Measurements from ENCODE around the gene DLGAP1.
A peak's percentile ranks its signal among the peaks of the same experiment; 100 is the strongest.

The DLGAP1 gene

GRCh38 chr18:3585656-3586509 is 869.2 kb downstream of the DLGAP1 start (continued):
- TF ChIP-seq ZBTB10 (tag by site-specific recombination; IDR thresholded peaks at IDR 0.05) (no peak), ZNF558 (tag by site-specific recombination; IDR thresholded peaks at IDR 0.05) (no peak), IKZF3 (tag by site-specific recombination; IDR thresholded peaks at IDR 0.05) (0 out of 2 replicates have a peak, but pooled peaks have one; percentile 36), ATF2 (tag by site-specific recombination; IDR thresholded peaks at IDR 0.05; ENCODE audit: low read depth) (no peak), ZNF776 (tag by site-specific recombination; IDR thresholded peaks at IDR 0.05; ENCODE audit: borderline replicate concordance) (no peak), ZNF510 (tag by site-specific recombination; IDR thresholded peaks at IDR 0.05; ENCODE audit: insufficient replicate concordance) (no peak), ZNF692 (tag by site-specific recombination; IDR thresholded peaks at IDR 0.05) (0 out of 2 replicates have a peak, but pooled peaks have one; percentile 61), ZNF112 (tag by site-specific recombination; IDR thresholded peaks at IDR 0.05) (no peak), SETDB1 (IDR thresholded peaks at IDR 0.05; ENCODE audit: insufficient read length, low read length) (no peak), ZSCAN4 (tag by site-specific recombination; IDR thresholded peaks at IDR 0.05) (no peak), ZNF785 (tag by site-specific recombination; IDR thresholded peaks at IDR 0.05) (no peak), ZNF830 (tag by site-specific recombination; IDR thresholded peaks at IDR 0.05; ENCODE audit: low read depth) (no peak), ZNF362 (tag by site-specific recombination; IDR thresholded peaks at IDR 0.05) (no peak), ZFP69B (tag by site-specific recombination; IDR thresholded peaks at IDR 0.05) (no peak), ZNF580 (tag by site-specific recombination; IDR thresholded peaks at IDR 0.05) (no peak), ZNF214 (tag by site-specific recombination; IDR thresholded peaks at IDR 0.05; ENCODE audit: borderline replicate concordance) (no peak), ZNF621 (tag by site-specific recombination; IDR thresholded peaks at IDR 0.05) (no peak), ZSCAN30 (tag by site-specific recombination; IDR thresholded peaks at IDR 0.05) (peak; percentile 73; the same call in 1 of the 2 replicates), GLIS1 (tag by site-specific recombination; IDR thresholded peaks at IDR 0.05) (no peak), PRDM2 (tag by site-specific recombination; IDR thresholded peaks at IDR 0.05; ENCODE audit: borderline replicate concordance) (no peak), EGR2 (tag by site-specific recombination; IDR thresholded peaks at IDR 0.05; ENCODE audit: low read depth) (no peak), SCRT2 (tag by site-specific recombination; IDR thresholded peaks at IDR 0.05) (0 out of 2 replicates have a peak, but pooled peaks have one; percentile 16), SCRT1 (tag by site-specific recombination; IDR thresholded peaks at IDR 0.05; ENCODE audit: borderline replicate concordance) (peak; percentile 42; the same call in 1 of the 2 replicates)
